ENCODE measurements around the gene MED28.

The MED28 gene

GRCh38 chr4:17624821-17625220 lies 10.4 kb downstream of the MED28 start:
- no peak for ATAC-seq
- TF ChIP-seq CSDC2 (CRISPR knock-in tag; IDR thresholded peaks at IDR 0.05) (no peak), PATZ1 (CRISPR knock-in tag; IDR thresholded peaks at IDR 0.05; ENCODE audit: borderline replicate concordance) (no peak), OSR1 (CRISPR knock-in tag; IDR thresholded peaks at IDR 0.05) (no peak), ISL1 (CRISPR knock-in tag; IDR thresholded peaks at IDR 0.05) (no peak), ARNTL (CRISPR knock-in tag; IDR thresholded peaks at IDR 0.05; ENCODE audit: borderline replicate concordance, low read depth) (no peak), POU6F1 (CRISPR knock-in tag; IDR thresholded peaks at IDR 0.05; ENCODE audit: borderline replicate concordance, low read depth) (no peak), ESRRG (CRISPR knock-in tag; IDR thresholded peaks at IDR 0.05) (no peak), TSHZ2 (CRISPR knock-in tag; IDR thresholded peaks at IDR 0.05) (no peak), SNAI2 (CRISPR knock-in tag; IDR thresholded peaks at IDR 0.05) (no peak), PPARA (CRISPR knock-in tag; IDR thresholded peaks at IDR 0.05; ENCODE audit: borderline replicate concordance) (no peak), CSRNP3 (CRISPR knock-in tag; IDR thresholded peaks at IDR 0.05) (no peak), TOX (CRISPR knock-in tag; IDR thresholded peaks at IDR 0.05; ENCODE audit: borderline replicate concordance) (no peak), RARB (CRISPR knock-in tag; IDR thresholded peaks at IDR 0.05) (no peak), ZFP3 (CRISPR knock-in tag; IDR thresholded peaks at IDR 0.05) (no peak)

- no peak for ATAC-seq
- TF ChIP-seq ZFP30 (CRISPR knock-in tag; IDR thresholded peaks at IDR 0.05): no peak
Observed at GRCh38 chr4:17630228-17630627, 15.8 kb downstream of the MED28 start.

- ATAC-seq: no peak
- no peak for TF ChIP-seq PATZ1 (CRISPR knock-in tag; IDR thresholded peaks at IDR 0.05; ENCODE audit: borderline replicate concordance)
- no peak for TF ChIP-seq ESRRG (CRISPR knock-in tag; IDR thresholded peaks at IDR 0.05)
- TF ChIP-seq CREB5 (CRISPR knock-in tag; IDR thresholded peaks at IDR 0.05; ENCODE audit: low read depth): no peak
- no peak for TF ChIP-seq OSR1 (CRISPR knock-in tag; IDR thresholded peaks at IDR 0.05)
- no peak for TF ChIP-seq ISL1 (CRISPR knock-in tag; IDR thresholded peaks at IDR 0.05)
- no peak for TF ChIP-seq BACH2 (CRISPR knock-in tag; IDR thresholded peaks at IDR 0.05; ENCODE audit: borderline replicate concordance)
- TF ChIP-seq ARNTL (CRISPR knock-in tag; IDR thresholded peaks at IDR 0.05; ENCODE audit: borderline replicate concordance, low read depth): no peak
- no peak for TF ChIP-seq PPARA (CRISPR knock-in tag; IDR thresholded peaks at IDR 0.05; ENCODE audit: borderline replicate concordance)
- no peak for TF ChIP-seq ZNF70 (CRISPR knock-in tag; IDR thresholded peaks at IDR 0.05)
- TF ChIP-seq CSDC2 (CRISPR knock-in tag; IDR thresholded peaks at IDR 0.05): no peak
- no peak for TF ChIP-seq TOX (CRISPR knock-in tag; IDR thresholded peaks at IDR 0.05; ENCODE audit: borderline replicate concordance)
- no peak for TF ChIP-seq RARB (CRISPR knock-in tag; IDR thresholded peaks at IDR 0.05)
- no peak for TF ChIP-seq CSRNP3 (CRISPR knock-in tag; IDR thresholded peaks at IDR 0.05)
- no peak for TF ChIP-seq ZC3H10 (CRISPR knock-in tag; IDR thresholded peaks at IDR 0.05)
- no peak for TF ChIP-seq ZFP30 (CRISPR knock-in tag; IDR thresholded peaks at IDR 0.05)
- no peak for TF ChIP-seq TSHZ2 (CRISPR knock-in tag; IDR thresholded peaks at IDR 0.05)
Observed at GRCh38 chr4:17633600-17633999, 19.2 kb downstream of the MED28 start.

Data from SK-N-SH treated with all-trans-retinoic acid at 6 μM for 48 hours (cell line).